HL-60 (cell line): ENCODE data around the gene ZNF691.

Experiments used
- DNase-seq, 2 experiments: peaks; one replicate each; pipeline ENCODE4 v3.0.0-alpha.2; 2010 to 2020; ENCODE audit warnings: low read depth in 1 of 2, low spot score in 1 of 2
- H3K27ac ChIP-seq: fragments of 250-450 bp; sonication (Bioruptor Pico); replicated peaks from 2 replicates; pipeline ENCODE4 v1.5.1; 2020; ENCODE audit warnings: mild to moderate bottlenecking, moderate library complexity
- H3K27me3 ChIP-seq: fragments of 250-450 bp; sonication (Bioruptor Pico); 2 replicates; pipeline ENCODE4 v1.5.1; 2021; ENCODE audit warnings: mild to moderate bottlenecking, moderate library complexity; ENCODE audit not compliant: insufficient read depth, poor library complexity, severe bottlenecking
- H3K4me3 ChIP-seq: replicated peaks from 2 replicates; pipeline ENCODE4 v1.5.1; 2011; ENCODE audit warnings: mild to moderate bottlenecking, control low read depth, low read length; ENCODE audit not compliant: insufficient read depth
- GABPA ChIP-seq: IDR thresholded peaks from 2 replicates; pipeline ENCODE4 v1.6.1; 2012; ENCODE audit warnings: low read depth
- POLR2AphosphoS5 ChIP-seq: IDR thresholded peaks from 2 replicates; pipeline ENCODE4 v1.6.1; 2012; ENCODE audit warnings: low read depth
- SPI1 ChIP-seq: IDR thresholded peaks from 2 replicates; pipeline ENCODE4 v1.6.1; 2012; ENCODE audit warnings: low read depth, mild to moderate bottlenecking, borderline replicate concordance
- TF ChIP-seq, protein P1 (sequence below): IDR thresholded peaks from one replicate; pipeline ENCODE4 v1.5.1; 2011; ENCODE audit warnings: low read length, control low read depth, inconsistent platforms; ENCODE audit not compliant: insufficient read depth
- TF ChIP-seq, protein P2 (sequence below): IDR thresholded peaks from 2 replicates; pipeline ENCODE4 v1.6.1; 2012; ENCODE audit warnings: low read depth; ENCODE audit not compliant: insufficient replicate concordance

ZNF691 gene

DNA sequence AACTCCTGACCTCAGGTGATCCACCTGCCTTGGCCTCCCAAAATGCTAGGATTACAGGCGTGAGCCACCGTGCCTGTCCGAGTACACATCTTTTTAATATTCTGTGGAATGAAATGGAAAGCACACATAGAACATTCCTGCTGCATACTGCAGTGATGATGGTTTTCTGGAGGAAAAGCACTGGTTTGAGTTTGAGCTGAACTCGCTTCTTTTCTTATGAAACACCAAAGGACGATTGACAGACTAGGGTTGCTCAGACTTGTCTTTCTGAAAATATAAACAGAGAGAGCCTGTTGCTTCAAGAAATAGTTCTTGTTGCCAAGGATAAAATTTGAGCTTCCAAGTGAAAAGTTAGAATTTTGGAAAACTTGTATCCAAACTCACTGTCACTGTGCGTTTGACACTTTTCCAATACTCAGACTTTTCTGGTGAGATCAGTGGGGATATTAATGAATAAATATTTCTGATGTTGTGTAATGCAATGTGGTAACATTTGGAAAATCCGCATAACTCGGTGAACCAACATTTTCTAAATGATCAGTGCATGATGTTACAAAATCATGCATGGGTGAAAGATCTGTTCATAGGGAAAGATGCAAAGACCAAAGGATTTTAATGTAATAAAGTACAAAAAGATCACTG is 44.5 kb upstream of the ZNF691 start:
- Histone ChIP-seq H3K4me3 (no peak overlapping the region), H3K27ac (no peak overlapping the region), H3K27me3 (no peaks in the 10 kb centered on the region)
- no peak for DNase-seq
- TF ChIP-seq POLR2AphosphoS5 (no peak), SPI1 (no peak), GABPA (no peak)
- TF ChIP-seq, protein P1, sequence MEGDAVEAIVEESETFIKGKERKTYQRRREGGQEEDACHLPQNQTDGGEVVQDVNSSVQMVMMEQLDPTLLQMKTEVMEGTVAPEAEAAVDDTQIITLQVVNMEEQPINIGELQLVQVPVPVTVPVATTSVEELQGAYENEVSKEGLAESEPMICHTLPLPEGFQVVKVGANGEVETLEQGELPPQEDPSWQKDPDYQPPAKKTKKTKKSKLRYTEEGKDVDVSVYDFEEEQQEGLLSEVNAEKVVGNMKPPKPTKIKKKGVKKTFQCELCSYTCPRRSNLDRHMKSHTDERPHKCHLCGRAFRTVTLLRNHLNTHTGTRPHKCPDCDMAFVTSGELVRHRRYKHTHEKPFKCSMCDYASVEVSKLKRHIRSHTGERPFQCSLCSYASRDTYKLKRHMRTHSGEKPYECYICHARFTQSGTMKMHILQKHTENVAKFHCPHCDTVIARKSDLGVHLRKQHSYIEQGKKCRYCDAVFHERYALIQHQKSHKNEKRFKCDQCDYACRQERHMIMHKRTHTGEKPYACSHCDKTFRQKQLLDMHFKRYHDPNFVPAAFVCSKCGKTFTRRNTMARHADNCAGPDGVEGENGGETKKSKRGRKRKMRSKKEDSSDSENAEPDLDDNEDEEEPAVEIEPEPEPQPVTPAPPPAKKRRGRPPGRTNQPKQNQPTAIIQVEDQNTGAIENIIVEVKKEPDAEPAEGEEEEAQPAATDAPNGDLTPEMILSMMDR, result no peak
- TF ChIP-seq, protein P2, sequence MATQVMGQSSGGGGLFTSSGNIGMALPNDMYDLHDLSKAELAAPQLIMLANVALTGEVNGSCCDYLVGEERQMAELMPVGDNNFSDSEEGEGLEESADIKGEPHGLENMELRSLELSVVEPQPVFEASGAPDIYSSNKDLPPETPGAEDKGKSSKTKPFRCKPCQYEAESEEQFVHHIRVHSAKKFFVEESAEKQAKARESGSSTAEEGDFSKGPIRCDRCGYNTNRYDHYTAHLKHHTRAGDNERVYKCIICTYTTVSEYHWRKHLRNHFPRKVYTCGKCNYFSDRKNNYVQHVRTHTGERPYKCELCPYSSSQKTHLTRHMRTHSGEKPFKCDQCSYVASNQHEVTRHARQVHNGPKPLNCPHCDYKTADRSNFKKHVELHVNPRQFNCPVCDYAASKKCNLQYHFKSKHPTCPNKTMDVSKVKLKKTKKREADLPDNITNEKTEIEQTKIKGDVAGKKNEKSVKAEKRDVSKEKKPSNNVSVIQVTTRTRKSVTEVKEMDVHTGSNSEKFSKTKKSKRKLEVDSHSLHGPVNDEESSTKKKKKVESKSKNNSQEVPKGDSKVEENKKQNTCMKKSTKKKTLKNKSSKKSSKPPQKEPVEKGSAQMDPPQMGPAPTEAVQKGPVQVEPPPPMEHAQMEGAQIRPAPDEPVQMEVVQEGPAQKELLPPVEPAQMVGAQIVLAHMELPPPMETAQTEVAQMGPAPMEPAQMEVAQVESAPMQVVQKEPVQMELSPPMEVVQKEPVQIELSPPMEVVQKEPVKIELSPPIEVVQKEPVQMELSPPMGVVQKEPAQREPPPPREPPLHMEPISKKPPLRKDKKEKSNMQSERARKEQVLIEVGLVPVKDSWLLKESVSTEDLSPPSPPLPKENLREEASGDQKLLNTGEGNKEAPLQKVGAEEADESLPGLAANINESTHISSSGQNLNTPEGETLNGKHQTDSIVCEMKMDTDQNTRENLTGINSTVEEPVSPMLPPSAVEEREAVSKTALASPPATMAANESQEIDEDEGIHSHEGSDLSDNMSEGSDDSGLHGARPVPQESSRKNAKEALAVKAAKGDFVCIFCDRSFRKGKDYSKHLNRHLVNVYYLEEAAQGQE, result no peak

DNA sequence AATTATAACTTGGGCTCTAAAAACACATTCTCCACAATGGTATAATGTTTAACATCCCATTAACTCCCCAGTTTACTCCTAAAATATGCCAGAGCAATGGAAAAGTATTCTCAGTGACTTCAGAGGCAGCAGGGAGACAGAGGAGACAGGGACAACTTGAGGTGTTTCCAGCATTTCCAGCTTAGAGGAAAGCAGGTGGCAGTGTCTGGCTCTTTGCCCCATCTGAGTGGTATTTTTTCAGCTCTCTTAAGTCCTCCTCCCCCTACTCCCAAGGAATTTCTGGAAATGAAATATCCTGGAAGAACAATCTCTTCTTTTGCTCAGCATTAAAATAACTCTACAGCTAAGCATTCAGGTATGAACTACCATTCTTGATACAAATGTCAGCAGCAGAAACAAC is 40.2 kb upstream of the ZNF691 start:
- Histone ChIP-seq H3K27me3 (no peaks in the 10 kb centered on the region), H3K27ac (no peak overlapping the region), H3K4me3 (no peak overlapping the region)
- no peak for TF ChIP-seq GABPA
- no peak for TF ChIP-seq SPI1
- TF ChIP-seq POLR2AphosphoS5, result no peak
- TF ChIP-seq, protein P2, result no peak
- TF ChIP-seq, protein P1, result no peak
- DNase-seq, result no peak

DNA sequence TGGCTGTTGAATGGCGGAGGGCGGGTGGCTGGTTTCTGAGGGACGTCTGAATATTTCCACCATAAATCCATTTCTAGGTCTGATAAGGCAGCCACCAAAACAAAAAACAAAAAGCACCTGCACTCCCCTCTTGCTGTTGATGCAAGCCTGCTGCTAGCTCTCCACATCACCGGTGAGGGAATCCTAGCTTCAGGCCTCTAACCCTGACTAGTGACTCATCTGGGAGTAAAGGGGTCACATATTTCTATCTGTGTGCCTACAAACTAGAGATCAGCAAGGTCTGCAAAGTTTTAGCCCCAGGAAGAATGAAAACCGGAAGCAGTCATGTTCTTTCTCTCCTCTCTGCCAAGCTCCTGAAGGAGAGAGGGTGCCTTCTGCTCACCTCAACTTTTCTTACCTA is 39.8 kb upstream of the ZNF691 start:
- no peak overlapping the region for H3K4me3 ChIP-seq
- TF ChIP-seq, protein P2, result no peak
- TF ChIP-seq GABPA, result no peak
- no peak for TF ChIP-seq SPI1
- TF ChIP-seq, protein P1, result no peak
- TF ChIP-seq POLR2AphosphoS5, result no peak
- H3K27ac ChIP-seq, result no peak overlapping the region
- H3K27me3 ChIP-seq, result no peaks in the 10 kb centered on the region
- no peak for DNase-seq
